SK-N-SH (cell line): ENCODE measurements around the gene EEFSEC. TPM values are rescaled to one million over a fixed set of nuclear protein-coding genes. Genes with fewer than 3 reads are reported as not detected.

ENCODE experiments used
- CTCF ChIA-PET: fragments of 300-600, 350-600 bp; formaldehyde crosslinking; extraction: SDS; loops from one replicate; lab custom pipeline; 2021; lab: Yijun Ruan, JAX
- POLR2A ChIA-PET: fragments of 350-600 bp; sonication (Branson Sonifier 250); formaldehyde crosslinking; extraction: SDS; loops from one replicate; lab custom pipeline; 2020; ENCODE audit warnings: antibody characterized with exemption, inconsistent platforms; lab: Yijun Ruan, JAX
- DNase-seq: peaks from one replicate; pipeline ENCODE4 v3.0.0; 2012
- H2AFZ ChIP-seq: fragments of 200-600 bp; sonication (generic); 2 replicates; pipeline ENCODE4 v1.8.1; 2016; ENCODE audit warnings: antibody characterized with exemption, mild to moderate bottlenecking, low read depth
- H3F3A ChIP-seq: fragments of 200-600 bp; sonication (generic); replicated peaks from 2 replicates; pipeline ENCODE3; 2016; ENCODE audit warnings: antibody characterized with exemption, mild to moderate bottlenecking; ENCODE audit not compliant: insufficient read depth
- H3K27ac ChIP-seq, 2 experiments: fragments of 200-500 bp in 1 of 2; fragments of 200-600 bp in 1 of 2; sonication (Bioruptor generic) in 1 of 2; sonication (generic), shearing (Covaris generic) in 1 of 2; 2 replicates each; pipeline versions ENCODE4 v1.5.1 to v1.6.1; 2014 to 2016; ENCODE audit warnings: low read depth in 2 of 2, inconsistent platforms in 1 of 2, low read length in 1 of 2, mild to moderate bottlenecking in 1 of 2, mixed read lengths in 1 of 2
- H3K27me3 ChIP-seq: fragments of 200-600 bp; sonication (generic), shearing (Covaris generic); 2 replicates; pipeline ENCODE4 v1.6.1; 2016; ENCODE audit warnings: mixed run types; ENCODE audit not compliant: insufficient read depth
- H3K36me3 ChIP-seq, 2 experiments: fragments of 200-500 bp in 1 of 2; fragments of 200-600 bp in 1 of 2; sonication (Bioruptor generic) in 1 of 2; sonication (generic) in 1 of 2; replicated peaks in 1 of 2; 2 replicates each; pipeline versions ENCODE3 to v1.5.1; 2014 to 2016; ENCODE audit warnings: low read length in 1 of 2, mild to moderate bottlenecking in 1 of 2; ENCODE audit not compliant: insufficient read depth in 2 of 2, control insufficient read depth in 1 of 2
- H3K4me1 ChIP-seq, 2 experiments: fragments of 200-500 bp in 1 of 2; fragments of 200-600 bp in 1 of 2; sonication (Bioruptor generic) in 1 of 2; sonication (generic), shearing (Covaris generic) in 1 of 2; 2 replicates each; pipeline versions ENCODE4 v1.5.1 to v1.6.1; 2014 to 2016; ENCODE audit warnings: low read depth in 1 of 2, low read length in 1 of 2, mixed run types in 1 of 2; ENCODE audit not compliant: insufficient read depth in 2 of 2, control insufficient read depth in 1 of 2
- H3K4me2 ChIP-seq: fragments of 200-600 bp; sonication (generic), shearing (Covaris generic); 2 replicates; pipeline ENCODE4 v1.6.1; 2017; ENCODE audit warnings: mixed run types
- H3K4me3 ChIP-seq, 2 experiments: fragments of 200-500 bp in 1 of 2; fragments of 200-600 bp in 1 of 2; sonication (Bioruptor generic) in 1 of 2; sonication (generic), shearing (Covaris generic) in 1 of 2; 2 replicates each; pipeline versions ENCODE4 v1.5.1 to v1.8.1; 2014 to 2016; ENCODE audit warnings: low read depth in 2 of 2, inconsistent platforms in 1 of 2, low read length in 1 of 2, mild to moderate bottlenecking in 1 of 2, mixed read lengths in 1 of 2, moderate library complexity in 1 of 2
- H3K79me2 ChIP-seq: fragments of 200-600 bp; sonication (generic); 2 replicates; pipeline ENCODE4 v1.8.1; 2017; ENCODE audit warnings: mild to moderate bottlenecking; ENCODE audit not compliant: insufficient read depth
- H3K9ac ChIP-seq: fragments of 200-600 bp; sonication (generic); 2 replicates; pipeline ENCODE4 v1.6.1; 2017; ENCODE audit warnings: mixed run types
- H3K9me2 ChIP-seq: fragments of 200-600 bp; sonication (generic); 2 replicates; pipeline ENCODE4 v1.6.1; 2017; ENCODE audit warnings: mixed run types
- H3K9me3 ChIP-seq: fragments of 200-600 bp; sonication (generic); 2 replicates; pipeline ENCODE4 v1.6.1; 2017; ENCODE audit warnings: mixed run types, mild to moderate bottlenecking, moderate library complexity
- H4K20me1 ChIP-seq: fragments of 200-600 bp; sonication (generic); 2 replicates; pipeline ENCODE4 v1.6.1; 2017; ENCODE audit warnings: mild to moderate bottlenecking, mixed run types; ENCODE audit not compliant: insufficient read depth
- CHD2 ChIP-seq: fragments of 150-350 bp; IDR thresholded peaks from 2 replicates; pipeline ENCODE4 v1.6.1; 2018; ENCODE audit warnings: low read length; ENCODE audit not compliant: partially characterized antibody
- EP300 ChIP-seq, 2 experiments: IDR thresholded peaks; 2 replicates each; pipeline versions ENCODE4 v1.4.0 to v1.6.1; 2012; ENCODE audit warnings: borderline replicate concordance in 1 of 2, low read depth in 1 of 2, low read length in 1 of 2
- FOXJ3 ChIP-seq: sonication (generic); formaldehyde crosslinking; IDR thresholded peaks from 2 replicates; pipeline ENCODE4 v1.5.1; 2020; ENCODE audit warnings: mild to moderate bottlenecking, missing genetic modification reagents
- GABPA ChIP-seq: IDR thresholded peaks from 2 replicates; pipeline ENCODE4 v1.4.0; 2012; ENCODE audit warnings: low read depth, mild to moderate bottlenecking
- MAX ChIP-seq: IDR thresholded peaks from 2 replicates; pipeline ENCODE4 v1.4.0; 2012; ENCODE audit warnings: low read depth
- MEF2A ChIP-seq: IDR thresholded peaks from 2 replicates; pipeline ENCODE4 v1.4.0; 2012; ENCODE audit warnings: low read depth, borderline replicate concordance
- PBX3 ChIP-seq: IDR thresholded peaks from 2 replicates; pipeline ENCODE4; 2012
- RAD21 ChIP-seq: IDR thresholded peaks from 2 replicates; pipeline ENCODE4 v1.6.1; 2012; ENCODE audit warnings: mild to moderate bottlenecking, low read length
- RCOR1 ChIP-seq: fragments of 150-350 bp; IDR thresholded peaks from 2 replicates; pipeline ENCODE4 v1.6.1; 2017; ENCODE audit warnings: antibody characterized with exemption, low read length
- RFX5 ChIP-seq: IDR thresholded peaks from 2 replicates; pipeline ENCODE4 v1.6.1; 2012; ENCODE audit warnings: mild to moderate bottlenecking, improper control_type of control experiment, low read length
- RXRA ChIP-seq: IDR thresholded peaks from 2 replicates; pipeline ENCODE4 v1.4.0; 2012; ENCODE audit warnings: low read depth, mild to moderate bottlenecking, borderline replicate concordance
- SMC3 ChIP-seq: IDR thresholded peaks from 2 replicates; pipeline ENCODE4 v1.6.1; 2012; ENCODE audit warnings: low read depth, low read length, improper control_type of control experiment
- TAF1 ChIP-seq: IDR thresholded peaks from 2 replicates; pipeline ENCODE4 v1.6.1; 2012; ENCODE audit warnings: low read depth, mild to moderate bottlenecking, low read length, moderate library complexity, borderline replicate concordance
- TEAD4 ChIP-seq: IDR thresholded peaks from 2 replicates; pipeline ENCODE4 v1.4.0; 2012; ENCODE audit warnings: mild to moderate bottlenecking, borderline replicate concordance; ENCODE audit not compliant: insufficient read depth
- WGBS: methylation state at CpG from one replicate; pipeline ENCODE4 v1.1.6; 2017; ENCODE audit warnings: low lambda C conversion rate; 5-methylcytosine and 5-hydroxymethylcytosine counted together
- polyA plus RNA-seq, 3 experiments: library from polyadenylated mRNA; depleted of rRNA; stranded (reverse); fragments of >200 nt; gene quantifications; 2 replicates each; pipeline ENCODE4 v1.2.3, GENCODE V29; 2012

Gene EEFSEC
- polyA plus RNA-seq, 1 of the 3 experiments (the other 2 are of a cell fraction) = 12.4 TPM

- Histone ChIP-seq H3K4me2 (no peak overlapping the region), H3K27me3 (no peaks in the 10 kb centered on the region), H3K27ac (peak overlapping the region in 1 of 2 experiments; percentile 87; a peak in 2 of 4 replicates), H3K9ac (no peak overlapping the region), H3K4me1 (peaks cover 10 to 59% of the 10 kb centered on the region in 2 experiments; a peak in 3 of 4 replicates), H4K20me1 (0 out of 2 replicates have a peak, but pooled peaks cover 3% of the 10 kb centered on the region), H3K36me3 (no peaks in the 10 kb centered on the region), H2AFZ (no peak overlapping the region), H3K4me3 (no peak overlapping the region), H3K79me2 (no peaks in the 10 kb centered on the region), H3K9me3 (no peaks in the 10 kb centered on the region), H3K9me2 (no peaks in the 10 kb centered on the region), H3F3A (peaks cover 2% of the 10 kb centered on the region)
- peak; percentile 32 for DNase-seq
- WGBS = 76% methylated on average over 14 of the region's 14 CpGs
- TF ChIP-seq RXRA (no peak), EP300 (IDR thresholded peaks at IDR 0.05; ENCODE audit: borderline replicate concordance in 1 of 2, low read depth in 1 of 2, low read length in 1 of 2) (0 out of 4 replicates have a peak, but pooled peaks of 1 of the 2 experiments have one; percentile 4)
- CTCF ChIA-PET = interaction anchor here (0.6 to 2.3 kb wide), 6 partner anchors 10 to 243 kb away, joined by 3 to 6 read pairs (median 4); no protein-coding TSS in a partner anchor
- POLR2A ChIA-PET = no interaction called here
Measured at GRCh38 chr3:128232376-128233178, 79.3 kb downstream of the EEFSEC start.

- DNase-seq = peak; percentile 49
- peak; percentile 38; the same call in 1 of the 2 replicates for TF ChIP-seq RCOR1
- TF ChIP-seq EP300 (IDR thresholded peaks at IDR 0.05; ENCODE audit: borderline replicate concordance in 1 of 2, low read depth in 1 of 2, low read length in 1 of 2) = peak in 1 of 2 experiments; percentile 77; a peak in 1 of 4 replicates
- TF ChIP-seq MEF2A = no peak
- no peak for TF ChIP-seq MAX
- peak; percentile 18; the same call in 1 of the 2 replicates for TF ChIP-seq RAD21
- TF ChIP-seq SMC3 = no peak
- no peak for TF ChIP-seq PBX3
- peak; percentile 54 for TF ChIP-seq CHD2
- TF ChIP-seq FOXJ3 (CRISPR knock-in tag) = no peak
- TF ChIP-seq GABPA = no peak
- TF ChIP-seq TAF1 = no peak
- TF ChIP-seq TEAD4 = no peak
- TF ChIP-seq RFX5 = no peak
- TF ChIP-seq, all 33 proteins: peak for 4
- CTCF ChIA-PET = interaction anchor here (0.6 to 7.2 kb wide), 10 partner anchors 9 to 185 kb away, joined by 3 to 28 read pairs (median 4); no protein-coding TSS in a partner anchor
- Histone ChIP-seq H3K36me3 (no peaks in the 10 kb centered on the region), H3K79me2 (no peaks in the 10 kb centered on the region), H2AFZ (no peak overlapping the region), H3K4me2 (no peak overlapping the region), H3K4me1 (peaks cover 15 to 83% of the 10 kb centered on the region in 2 experiments; a peak in 3 of 4 replicates), H3K9ac (no peak overlapping the region), H3K27ac (peak overlapping the region in 1 of 2 experiments; percentile 99; a peak in 2 of 4 replicates), H3K9me3 (no peaks in the 10 kb centered on the region), H4K20me1 (0 out of 2 replicates have a peak, but pooled peaks cover 9% of the 10 kb centered on the region), H3F3A (peaks cover 3% of the 10 kb centered on the region), H3K4me3 (no peak overlapping the region), H3K9me2 (no peaks in the 10 kb centered on the region), H3K27me3 (no peaks in the 10 kb centered on the region)
- POLR2A ChIA-PET = interaction anchor here (1.1 to 3.2 kb wide), 3 partner anchors 43 to 174 kb away, joined by 3 to 13 read pairs (median 3); no protein-coding TSS in a partner anchor
- 63% methylated on average over 11 of the region's 11 CpGs for whole genome bisulfite sequencing
Measured at GRCh38 chr3:128235207-128235926, 82.1 kb downstream of the EEFSEC start.
